HCT116 (cell line): ENCODE data around the gene FAM234B. TPM values are rescaled to one million over a fixed set of nuclear protein-coding genes. Genes with fewer than 3 reads are reported as not detected.

Experiments
- ATAC-seq: fragments of 200-7000 bp; cut with Tn5 transposase; 2 replicates; pipeline ENCODE4 v1.9.1; 2020; ENCODE audit warnings: mild to moderate bottlenecking, moderate library complexity
- BruUV-seq: library from RNA; stranded (reverse); fragments of 400-500 nt; replicated peaks from 2 replicates; lab custom pipeline; 2021; lab: Mats Ljungman, UMichigan
- CTCF ChIA-PET: fragments of 300-600 bp; sonication (Branson Sonifier 250); formaldehyde crosslinking; loops from one replicate; lab custom pipeline; 2021; ENCODE audit warnings: antibody characterized with exemption; lab: Charles Lee
- POLR2A ChIA-PET: fragments of 300-600, 350-600 bp; sonication (Branson Sonifier 250); formaldehyde crosslinking; loops from one replicate; lab custom pipeline; 2021; ENCODE audit warnings: antibody characterized with exemption; lab: Charles Lee
- RAD21 ChIA-PET, 2 experiments: fragments of 300-600 bp; sonication (Branson Sonifier 250); formaldehyde crosslinking; loops; one replicate each; lab custom pipeline; 2023; ENCODE audit warnings: low total read pairs in 2 of 2; ENCODE audit not compliant: uncharacterized antibody in 2 of 2, unreplicated experiment in 2 of 2, low non-redundant PET in 1 of 2; lab: Charles Lee
- DNase-seq: peaks from one replicate; pipeline ENCODE4 v3.0.0-alpha.2; 2010; ENCODE audit warnings: low read depth, low spot score
- H2AFZ ChIP-seq: fragments of 200-600 bp; shearing (Covaris generic), sonication (generic); 2 replicates; pipeline ENCODE4 v1.6.1; 2017; ENCODE audit warnings: low read depth, mixed run types, mixed read lengths, antibody characterized with exemption, low read length; ENCODE audit not compliant: poor library complexity, severe bottlenecking
- H3K27ac ChIP-seq: 2 replicates; pipeline ENCODE4 v1.5.1; 2012; ENCODE audit warnings: low read depth, low read length
- H3K27me3 ChIP-seq: fragments of 200-600 bp; sonication (generic); 2 replicates; pipeline ENCODE4 v1.6.1; 2016; ENCODE audit warnings: mixed run types, low read length, mixed read lengths; ENCODE audit not compliant: insufficient read depth
- H3K36me3 ChIP-seq, 2 experiments: fragments of 200-500 bp in 1 of 2; fragments of 200-600 bp in 1 of 2; sonication (Bioruptor generic) in 1 of 2; sonication (generic) in 1 of 2; 2 replicates each; pipeline versions ENCODE4 v1.5.1 to v1.6.1; 2014 to 2016; ENCODE audit warnings: low read length in 2 of 2, inconsistent platforms in 1 of 2, mixed read lengths in 1 of 2, mixed run types in 1 of 2; ENCODE audit not compliant: insufficient read depth in 2 of 2, control insufficient read depth in 1 of 2
- H3K4me1 ChIP-seq, 2 experiments: fragments of 200-600 bp in 1 of 2; sonication (generic) in 1 of 2; 2 replicates each; pipeline versions ENCODE4 v1.5.1 to v1.6.1; 2012 to 2017; ENCODE audit warnings: low read length in 2 of 2, inconsistent platforms in 1 of 2, mild to moderate bottlenecking in 1 of 2, mixed read lengths in 1 of 2, mixed run types in 1 of 2, moderate library complexity in 1 of 2; ENCODE audit not compliant: insufficient read depth in 2 of 2, control insufficient read depth in 1 of 2
- H3K4me2 ChIP-seq: fragments of 200-600 bp; sonication (generic); 2 replicates; pipeline ENCODE4 v1.6.1; 2017; ENCODE audit warnings: mixed run types, low read length, mixed read lengths
- H3K4me3 ChIP-seq, 2 experiments: fragments of 200-600 bp in 1 of 2; sonication (generic) in 1 of 2; replicated peaks in 1 of 2; 2 replicates each; pipeline ENCODE4 v1.5.1; 2011 to 2016; ENCODE audit warnings: low read length in 2 of 2, control low read depth in 1 of 2, low read depth in 1 of 2, mild to moderate bottlenecking in 1 of 2, mixed read lengths in 1 of 2, mixed run types in 1 of 2
- H3K79me2 ChIP-seq: fragments of 200-600 bp; sonication (generic); 2 replicates; pipeline ENCODE4 v1.6.1; 2017; ENCODE audit warnings: mild to moderate bottlenecking, mixed run types, low read length, moderate library complexity, mixed read lengths; ENCODE audit not compliant: insufficient read depth
- H3K9ac ChIP-seq: fragments of 200-600 bp; sonication (generic); 2 replicates; pipeline ENCODE4 v1.6.1; 2016; ENCODE audit warnings: low read length, mixed read lengths
- H3K9me2 ChIP-seq: fragments of 200-600 bp; sonication (generic), shearing (Covaris generic); 2 replicates; pipeline ENCODE4 v1.6.1; 2017; ENCODE audit warnings: mixed run types, mild to moderate bottlenecking, moderate library complexity; ENCODE audit not compliant: insufficient read depth
- H3K9me3 ChIP-seq, 2 experiments: fragments of 200-500 bp in 1 of 2; fragments of 200-600 bp in 1 of 2; sonication (Bioruptor generic) in 1 of 2; sonication (generic) in 1 of 2; 2 replicates each; pipeline ENCODE4 v1.6.1; 2014 to 2017; ENCODE audit warnings: low read length in 2 of 2, mixed read lengths in 2 of 2, inconsistent platforms in 1 of 2, low read depth in 1 of 2, mild to moderate bottlenecking in 1 of 2, mixed run types in 1 of 2, moderate library complexity in 1 of 2; ENCODE audit not compliant: control insufficient read depth in 1 of 2, insufficient read depth in 1 of 2
- H4K20me1 ChIP-seq: fragments of 200-600 bp; sonication (generic), shearing (Covaris generic); 2 replicates; pipeline ENCODE4 v1.6.1; 2017; ENCODE audit warnings: mixed run types, mild to moderate bottlenecking, moderate library complexity; ENCODE audit not compliant: insufficient read depth
- ATF3 ChIP-seq: IDR thresholded peaks from 2 replicates; pipeline ENCODE4 v1.6.1; 2012
- ELF1 ChIP-seq: IDR thresholded peaks from 2 replicates; pipeline ENCODE4 v1.6.1; 2012; ENCODE audit warnings: low read depth, borderline replicate concordance
- EZH2 ChIP-seq: fragments of 200-600 bp; sonication (generic); IDR thresholded peaks from 2 replicates; pipeline ENCODE4 v1.6.1; 2017; ENCODE audit warnings: antibody characterized with exemption, mixed run types
- EZH2phosphoT487 ChIP-seq: fragments of 200-600 bp; IDR thresholded peaks from 2 replicates; pipeline ENCODE4 v1.6.1; 2018; ENCODE audit warnings: antibody characterized with exemption, borderline replicate concordance
- JUND ChIP-seq: IDR thresholded peaks from 2 replicates; pipeline ENCODE4 v1.6.1; 2012
- MAX ChIP-seq: IDR thresholded peaks from 2 replicates; pipeline ENCODE4 v1.6.1; 2012
- RAD21 ChIP-seq: IDR thresholded peaks from 2 replicates; pipeline ENCODE4 v1.6.1; 2012; ENCODE audit warnings: low read depth, mild to moderate bottlenecking
- REST ChIP-seq: IDR thresholded peaks from 2 replicates; pipeline ENCODE4 v1.6.1; 2012; ENCODE audit warnings: low read depth
- SIN3A ChIP-seq: IDR thresholded peaks from 2 replicates; pipeline ENCODE4 v1.6.1; 2012; ENCODE audit warnings: low read depth
- SP1 ChIP-seq: IDR thresholded peaks from 2 replicates; pipeline ENCODE4 v1.6.1; 2012; ENCODE audit warnings: low read depth
- SRF ChIP-seq: IDR thresholded peaks from 2 replicates; pipeline ENCODE4 v1.6.1; 2012; ENCODE audit warnings: low read depth
- TCF7L2 ChIP-seq: IDR thresholded peaks from 2 replicates; pipeline ENCODE4 v1.7.0; 2011; ENCODE audit warnings: borderline replicate concordance, inconsistent platforms; ENCODE audit not compliant: insufficient read depth, insufficient read length; ENCODE audit errors: extremely low read depth
- ZBTB33 ChIP-seq: IDR thresholded peaks from 2 replicates; pipeline ENCODE4 v1.6.1; 2011; ENCODE audit warnings: mild to moderate bottlenecking, low read length, moderate library complexity; ENCODE audit not compliant: insufficient replicate concordance; ENCODE audit errors: extremely low read depth
- ZFX ChIP-seq: fragments of 450-650 bp; IDR thresholded peaks from 2 replicates; pipeline ENCODE4 v1.6.1; 2017
- ZNF274 ChIP-seq: fragments of 200-500 bp; sonication (Bioruptor generic); IDR thresholded peaks from 2 replicates; pipeline ENCODE4 v1.6.1; 2014; ENCODE audit warnings: mild to moderate bottlenecking, low read depth, low read length, inconsistent platforms
- intact Hi-C: fragments of 100-400 bp; cut with micrococcal nuclease; formaldehyde crosslinking; loops from 2 replicates; pipeline ENCODE4 v1.10.0; 2022
- total RNA-seq: library from RNA; stranded (reverse); gene quantifications from one replicate; pipeline ENCODE4 v1.2.1, GENCODE V29; 2021; ENCODE audit not compliant: unreplicated experiment

The FAM234B gene
- total RNA-seq, 1 experiment from 2014 or later: 15.9 TPM

GRCh38 chr12:13071305-13072280, 27.4 kb downstream of the FAM234B start:
- no peaks in the 10 kb centered on the region for H3K27me3 ChIP-seq
- no peaks in the 10 kb centered on the region for H3K9me2 ChIP-seq
- DNase-seq (no peak), ATAC-seq (no peak)
- no peaks in the 10 kb centered on the region for H3K9me3 ChIP-seq
- peaks cover 4 to 15% of the 10 kb centered on the region in 2 experiments; a peak in 3 of 4 replicates for H3K36me3 ChIP-seq
- BruUV-seq: no TSS peak
- CTCF ChIA-PET: no interaction called here
- intact Hi-C loops: no loop called here
- H3K4me1 ChIP-seq: no peaks in the 10 kb centered on the region
- no peak overlapping the region for H3K27ac ChIP-seq
- POLR2A ChIA-PET: no interaction called here
- H2AFZ ChIP-seq: no peak overlapping the region
- RAD21 ChIA-PET: no interaction called here
- TF ChIP-seq ATF3 (no peak), EZH2 (no peak), SIN3A (no peak), EZH2phosphoT487 (no peak), JUND (no peak), ELF1 (no peak), MAX (no peak), RAD21 (no peak), ZFX (no peak), ZBTB33 (no peak), SRF (no peak), ZNF274 (no peak), SP1 (no peak), REST (no peak), TCF7L2 (no peak)
- no peaks in the 10 kb centered on the region for H3K79me2 ChIP-seq
- no peak overlapping the region for H3K9ac ChIP-seq
- H3K4me2 ChIP-seq: no peak overlapping the region
- H4K20me1 ChIP-seq: no peaks in the 10 kb centered on the region
- no peak overlapping the region for H3K4me3 ChIP-seq
